Esophagus muscularis mucosa (tissue), 4 donors: ENCODE data around the gene LEFTY2. TPM values are rescaled to one million over a fixed set of nuclear protein-coding genes. Genes with fewer than 3 reads are reported as not detected.

ENCODE experiments used
- DNase-seq: peaks from one replicate; pipeline ENCODE4 v3.0.0-alpha.2; 2017; ENCODE audit errors: extremely low spot score
- H3K27ac ChIP-seq, 4 donors: fragments of 200-600 bp; sonication (generic); replicated peaks in 1 of 4; 1 replicate in 3 of 4; 2 replicates in 1 of 4; pipeline ENCODE4 v1.5.1; 2016 to 2019; ENCODE audit warnings: mild to moderate bottlenecking in 1 of 4
- H3K27me3 ChIP-seq, 4 donors: fragments of 200-600 bp; sonication (generic); one replicate each; pipeline versions ENCODE4 v1.5.1 to v1.6.0; 2016 to 2019
- H3K36me3 ChIP-seq, 4 donors: fragments of 200-600 bp; sonication (generic); one replicate each; pipeline ENCODE4 v1.5.1; 2016 to 2019
- H3K4me1 ChIP-seq, 4 donors: fragments of 200-600 bp; sonication (generic); one replicate each; pipeline ENCODE4 v1.5.1; 2016 to 2019
- H3K4me3 ChIP-seq, 4 donors: fragments of 200-600 bp; sonication (generic); 1 replicate in 2 of 4; 2 replicates in 2 of 4; pipeline ENCODE4 v1.5.1; 2016 to 2019; ENCODE audit warnings: mild to moderate bottlenecking in 4 of 4, moderate library complexity in 1 of 4
- H3K9me3 ChIP-seq, 4 donors: fragments of 200-600 bp; sonication (generic); 1 replicate in 3 of 4; 2 replicates in 1 of 4; pipeline ENCODE4 v1.5.1; 2016 to 2019
- CTCF ChIP-seq, 3 experiments: fragments of 200-600 bp in 2 of 3; fragments of 450-650 bp in 1 of 3; sonication (generic) in 2 of 3; IDR thresholded peaks; one replicate each; pipeline ENCODE4 v1.5.1; 2017 to 2019; ENCODE audit warnings: antibody characterized with exemption in 3 of 3, mild to moderate bottlenecking in 2 of 3, moderate library complexity in 1 of 3
- EP300 ChIP-seq: sonication (generic); formaldehyde crosslinking; IDR thresholded peaks from one replicate; pipeline ENCODE4 v1.6.1; 2017; ENCODE audit warnings: antibody characterized with exemption
- POLR2A ChIP-seq: fragments of 450-650 bp; IDR thresholded peaks from one replicate; pipeline ENCODE4 v1.6.1; 2017; ENCODE audit warnings: antibody characterized with exemption, moderate library complexity, mild to moderate bottlenecking, low read depth
- POLR2AphosphoS5 ChIP-seq, 2 donors: sonication (generic); formaldehyde crosslinking; IDR thresholded peaks; one replicate each; pipeline ENCODE4 v1.6.1; 2017; ENCODE audit warnings: antibody characterized with exemption in 2 of 2
- WGBS: methylation state at CpG from one replicate; pipeline ENCODE4 v1.1.5; 2018; 5-methylcytosine and 5-hydroxymethylcytosine counted together
- intact Hi-C: fragments of 100-400 bp; cut with DNase I; formaldehyde crosslinking; loops from one replicate; pipeline ENCODE4 v1.15.1; 2023
- total RNA-seq, 4 donors: library from RNA; depleted of rRNA; stranded (reverse); fragments of >200 nt; gene quantifications; one replicate each; pipeline versions ENCODE4 v1.1.0 to v1.2.1, GENCODE V29; 2016

Gene LEFTY2
- total RNA-seq, 4 donors from 2014 or later = 0.17 to 0.98 TPM; not detected in 2

- TF ChIP-seq EP300 (no peak), POLR2AphosphoS5 (IDR thresholded peaks at IDR 0.05) (no peak), POLR2A (no peak), CTCF (IDR thresholded peaks at IDR 0.05) (no peak)
- peaks cover 0 to 13% (median 7%) of the 10 kb centered on the region in 4 donors for H3K4me1 ChIP-seq
- DNase-seq = no peak
- H3K27ac ChIP-seq = no peak overlapping the region
- WGBS = 96% methylated on average over 19 of the region's 19 CpGs
- H3K36me3 ChIP-seq = no peaks in the 10 kb centered on the region
- intact Hi-C loops = no loop called here
- H3K27me3 ChIP-seq = no peaks in the 10 kb centered on the region
- no peak overlapping the region for H3K4me3 ChIP-seq
- no peaks in the 10 kb centered on the region for H3K9me3 ChIP-seq
Observed at GRCh38 chr1:225897595-225898514, 43.2 kb downstream of the LEFTY2 start.

GRCh38 chr1:225896937-225897549 lies 44.0 kb downstream of the LEFTY2 start:
- no peak overlapping the region for H3K27ac ChIP-seq
- H3K27me3 ChIP-seq = no peaks in the 10 kb centered on the region
- WGBS = 63% methylated on average over 6 of the region's 7 CpGs
- H3K36me3 ChIP-seq = no peaks in the 10 kb centered on the region
- no peak overlapping the region for H3K4me3 ChIP-seq
- no peak for DNase-seq
- TF ChIP-seq EP300 (no peak), POLR2A (no peak), POLR2AphosphoS5 (IDR thresholded peaks at IDR 0.05) (no peak), CTCF (IDR thresholded peaks at IDR 0.05) (no peak)
- intact Hi-C loops = no loop called here
- H3K4me1 ChIP-seq = peaks cover 0 to 13% (median 7%) of the 10 kb centered on the region in 4 donors
- H3K9me3 ChIP-seq = no peaks in the 10 kb centered on the region

GRCh38 chr1:225896494-225896893 lies 44.5 kb downstream of the LEFTY2 start:
- Histone ChIP-seq H3K4me3 (no peak overlapping the region), H3K27ac (no peak overlapping the region), H3K36me3 (no peaks in the 10 kb centered on the region), H3K4me1 (peaks cover 0 to 13% (median 7%) of the 10 kb centered on the region in 4 donors), H3K27me3 (no peaks in the 10 kb centered on the region), H3K9me3 (no peaks in the 10 kb centered on the region)
- intact Hi-C loops = no loop called here
- WGBS = 45% methylated on average over 5 of the region's 5 CpGs
- no peak for TF ChIP-seq POLR2AphosphoS5 (IDR thresholded peaks at IDR 0.05)
- TF ChIP-seq CTCF (IDR thresholded peaks at IDR 0.05) = no peak
- no peak for TF ChIP-seq EP300
- no peak for TF ChIP-seq POLR2A
- no peak for DNase-seq

GRCh38 chr1:225892307-225892706 lies 48.7 kb downstream of the LEFTY2 start:
- WGBS = 87% methylated on average over 6 of the region's 6 CpGs
- TF ChIP-seq EP300 = no peak
- no peak for TF ChIP-seq CTCF (IDR thresholded peaks at IDR 0.05)
- no peak for TF ChIP-seq POLR2A
- no peak for TF ChIP-seq POLR2AphosphoS5 (IDR thresholded peaks at IDR 0.05)
- no peak overlapping the region for H3K27ac ChIP-seq

More at GRCh38 chr1:225892307-225892706, 48.7 kb downstream of the LEFTY2 start:
- Histone ChIP-seq H3K27me3 (peaks cover 0 to 17% (median 0%) of the 10 kb centered on the region in 4 donors), H3K4me1 (peaks cover 0 to 13% (median 7%) of the 10 kb centered on the region in 4 donors), H3K9me3 (no peaks in the 10 kb centered on the region), H3K36me3 (no peaks in the 10 kb centered on the region), H3K4me3 (no peak overlapping the region)
- no peak for DNase-seq
- intact Hi-C loops = no loop called here
